Measurements from ENCODE around the gene THRSP. TPM values are rescaled to one million over a fixed set of nuclear protein-coding genes. Genes with fewer than 3 reads are reported as not detected.

Gene THRSP
- total RNA-seq, 1 donor from 2014 or later = not detected

DNA sequence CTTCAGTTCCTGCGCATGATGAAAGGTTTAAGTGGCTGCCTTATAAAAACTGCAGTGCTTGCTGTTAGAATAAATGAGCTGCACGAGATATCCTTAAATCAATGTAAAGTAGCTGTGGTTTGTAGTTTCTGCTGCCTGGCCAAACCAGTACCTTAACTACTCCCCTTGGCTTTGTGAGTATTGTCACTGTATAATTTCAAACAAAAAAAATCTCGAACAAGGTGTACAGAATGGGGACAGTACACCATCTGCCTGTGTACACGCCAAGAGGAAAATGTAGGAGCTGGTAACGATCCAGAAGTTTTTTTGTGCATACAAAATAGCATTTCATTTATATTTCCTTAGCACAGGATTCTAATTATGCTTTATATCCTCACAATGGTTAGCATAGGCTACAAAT lies 36.6 kb downstream of the THRSP start:
- no peaks in the 10 kb centered on the region for H3K9me3 Mint-ChIP-seq (ENCODE audit: unreplicated experiment)
- peaks cover 14% of the 10 kb centered on the region for H3K4me1 Mint-ChIP-seq (ENCODE audit: unreplicated experiment)
- H3K27me3 Mint-ChIP-seq (ENCODE audit: unreplicated experiment) = no peaks in the 10 kb centered on the region
- H3K27ac Mint-ChIP-seq (ENCODE audit: unreplicated experiment) = no peak overlapping the region
- peaks cover 14% of the 10 kb centered on the region for H3K36me3 Mint-ChIP-seq (ENCODE audit: unreplicated experiment)
- no peak for DNase-seq (ENCODE audit: extremely low spot score, unreplicated experiment)
- H3K4me3 Mint-ChIP-seq (ENCODE audit: unreplicated experiment) = no peak overlapping the region
- TF ChIP-seq, protein P1, sequence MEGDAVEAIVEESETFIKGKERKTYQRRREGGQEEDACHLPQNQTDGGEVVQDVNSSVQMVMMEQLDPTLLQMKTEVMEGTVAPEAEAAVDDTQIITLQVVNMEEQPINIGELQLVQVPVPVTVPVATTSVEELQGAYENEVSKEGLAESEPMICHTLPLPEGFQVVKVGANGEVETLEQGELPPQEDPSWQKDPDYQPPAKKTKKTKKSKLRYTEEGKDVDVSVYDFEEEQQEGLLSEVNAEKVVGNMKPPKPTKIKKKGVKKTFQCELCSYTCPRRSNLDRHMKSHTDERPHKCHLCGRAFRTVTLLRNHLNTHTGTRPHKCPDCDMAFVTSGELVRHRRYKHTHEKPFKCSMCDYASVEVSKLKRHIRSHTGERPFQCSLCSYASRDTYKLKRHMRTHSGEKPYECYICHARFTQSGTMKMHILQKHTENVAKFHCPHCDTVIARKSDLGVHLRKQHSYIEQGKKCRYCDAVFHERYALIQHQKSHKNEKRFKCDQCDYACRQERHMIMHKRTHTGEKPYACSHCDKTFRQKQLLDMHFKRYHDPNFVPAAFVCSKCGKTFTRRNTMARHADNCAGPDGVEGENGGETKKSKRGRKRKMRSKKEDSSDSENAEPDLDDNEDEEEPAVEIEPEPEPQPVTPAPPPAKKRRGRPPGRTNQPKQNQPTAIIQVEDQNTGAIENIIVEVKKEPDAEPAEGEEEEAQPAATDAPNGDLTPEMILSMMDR (IDR thresholded peaks at IDR 0.05) = no peak

DNA sequence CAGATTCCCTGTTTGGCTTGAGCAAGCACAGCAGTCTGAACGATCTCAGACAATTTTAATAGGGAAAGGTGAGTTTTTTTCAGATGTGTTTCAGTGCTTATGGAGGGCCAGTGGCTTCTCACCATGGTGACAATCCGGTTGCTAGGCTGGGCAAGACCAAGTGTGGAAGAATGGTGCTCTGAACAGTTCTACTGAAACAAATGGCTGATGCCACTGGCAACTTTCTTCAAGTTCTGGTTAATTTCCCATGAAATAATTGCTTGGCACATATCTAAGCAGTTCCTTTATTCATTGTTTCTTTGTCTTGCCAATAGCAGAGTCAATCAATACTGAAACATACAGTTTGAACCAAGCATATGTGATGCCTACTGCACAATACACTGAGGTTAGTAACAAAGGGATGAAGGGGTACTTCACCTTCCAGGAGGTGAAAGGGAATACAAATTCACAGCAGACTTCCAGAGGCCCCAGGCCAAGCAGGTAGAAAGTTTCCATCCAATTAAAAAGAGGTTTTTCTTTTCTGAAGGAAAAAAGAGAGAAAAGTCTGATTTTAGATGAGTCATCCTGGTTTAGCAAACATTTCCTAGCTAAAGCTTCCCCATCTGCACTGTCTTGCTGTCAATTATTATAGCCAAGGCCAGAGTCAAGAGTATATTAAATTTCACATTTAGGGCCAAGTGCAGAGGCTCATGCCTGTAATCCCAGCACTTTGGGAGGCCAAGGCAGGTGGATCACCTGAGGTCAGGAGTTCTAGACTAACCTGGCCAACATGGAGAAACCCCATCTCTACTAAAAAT lies 37.2 kb downstream of the THRSP start:
- no peak for DNase-seq (ENCODE audit: extremely low spot score, unreplicated experiment)
- H3K4me3 Mint-ChIP-seq (ENCODE audit: unreplicated experiment) = no peak overlapping the region
- peaks cover 17% of the 10 kb centered on the region for H3K36me3 Mint-ChIP-seq (ENCODE audit: unreplicated experiment)
- H3K4me1 Mint-ChIP-seq (ENCODE audit: unreplicated experiment) = peaks cover 12% of the 10 kb centered on the region
- TF ChIP-seq, protein P1 (IDR thresholded peaks at IDR 0.05) = no peak
- no peaks in the 10 kb centered on the region for H3K9me3 Mint-ChIP-seq (ENCODE audit: unreplicated experiment)
- no peak overlapping the region for H3K27ac Mint-ChIP-seq (ENCODE audit: unreplicated experiment)
- H3K27me3 Mint-ChIP-seq (ENCODE audit: unreplicated experiment) = no peaks in the 10 kb centered on the region

DNA sequence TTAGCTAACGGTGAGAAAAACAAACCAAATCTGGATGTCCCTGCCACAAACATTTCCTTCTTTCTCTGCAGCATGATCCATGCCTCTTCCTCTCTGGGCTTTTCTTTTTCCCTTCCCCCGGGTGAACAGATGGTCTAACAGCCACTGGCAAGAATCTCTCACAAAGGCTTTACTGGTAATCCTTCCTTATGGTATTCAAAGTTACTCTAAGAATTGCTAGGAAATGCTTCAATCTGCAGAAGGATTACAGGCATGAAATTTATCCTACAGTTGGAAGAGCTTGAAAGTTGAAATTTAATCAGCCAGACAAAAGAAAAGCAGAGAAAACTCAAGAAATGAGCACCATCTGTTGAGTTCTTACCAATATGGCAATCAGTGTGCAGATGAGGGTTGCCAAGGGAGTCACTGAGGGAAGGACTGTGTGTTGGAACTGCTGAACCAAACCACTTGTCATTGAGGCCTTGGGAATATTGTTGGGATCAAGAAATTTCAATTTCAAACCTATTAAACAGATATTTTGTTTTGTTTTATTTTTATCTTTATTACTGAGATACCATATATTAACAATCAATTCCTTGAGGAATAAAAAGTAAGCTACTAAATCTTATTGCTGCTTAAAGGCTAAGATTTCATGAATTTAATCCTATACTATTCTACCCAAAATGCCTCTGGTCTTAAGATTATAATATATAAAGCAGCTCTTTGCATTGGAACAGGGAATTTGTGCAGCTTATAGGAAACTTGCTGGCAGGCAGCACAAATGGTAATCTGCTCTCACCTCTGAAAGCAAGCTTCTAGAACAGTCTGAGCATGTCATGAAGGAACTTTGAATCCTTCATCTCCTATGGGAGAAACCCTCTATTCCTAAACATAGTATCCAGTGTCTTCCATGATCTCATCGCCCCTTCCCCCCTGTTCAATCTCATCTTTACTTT lies 45.7 kb downstream of the THRSP start:
- peaks cover 16% of the 10 kb centered on the region for H3K36me3 Mint-ChIP-seq (ENCODE audit: unreplicated experiment)
- no peaks in the 10 kb centered on the region for H3K9me3 Mint-ChIP-seq (ENCODE audit: unreplicated experiment)
- H3K27ac Mint-ChIP-seq (ENCODE audit: unreplicated experiment) = no peak overlapping the region
- H3K4me3 Mint-ChIP-seq (ENCODE audit: unreplicated experiment) = no peak overlapping the region
- peaks cover 3% of the 10 kb centered on the region for H3K4me1 Mint-ChIP-seq (ENCODE audit: unreplicated experiment)
- DNase-seq (ENCODE audit: extremely low spot score, unreplicated experiment) = no peak
- no peaks in the 10 kb centered on the region for H3K27me3 Mint-ChIP-seq (ENCODE audit: unreplicated experiment)
- TF ChIP-seq, protein P1 (IDR thresholded peaks at IDR 0.05) = no peak

DNA sequence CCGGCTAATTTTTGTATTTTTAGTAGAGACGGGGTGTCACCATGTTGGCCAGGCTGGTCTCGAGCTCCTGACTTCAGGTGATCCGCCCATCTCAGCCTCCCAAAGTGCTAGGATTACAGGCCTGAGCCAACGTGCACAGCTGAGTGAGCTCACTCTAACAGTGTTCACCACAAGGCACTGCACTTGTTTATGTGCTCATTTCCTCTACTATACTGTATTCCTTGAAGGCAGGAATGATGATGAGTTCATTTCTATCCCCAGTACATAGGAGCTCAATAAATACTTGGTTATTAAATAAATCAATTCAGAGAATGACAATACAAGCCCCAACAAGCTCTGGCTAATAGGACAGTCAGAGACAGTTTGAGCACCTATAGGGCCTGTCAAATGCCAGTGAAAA lies 46.7 kb downstream of the THRSP start:
- peaks cover 16% of the 10 kb centered on the region for H3K36me3 Mint-ChIP-seq (ENCODE audit: unreplicated experiment)
- H3K27me3 Mint-ChIP-seq (ENCODE audit: unreplicated experiment) = no peaks in the 10 kb centered on the region
- no peaks in the 10 kb centered on the region for H3K9me3 Mint-ChIP-seq (ENCODE audit: unreplicated experiment)
- no peak overlapping the region for H3K4me3 Mint-ChIP-seq (ENCODE audit: unreplicated experiment)
- TF ChIP-seq, protein P1 (IDR thresholded peaks at IDR 0.05) = no peak
- H3K4me1 Mint-ChIP-seq (ENCODE audit: unreplicated experiment) = no peaks in the 10 kb centered on the region
- H3K27ac Mint-ChIP-seq (ENCODE audit: unreplicated experiment) = no peak overlapping the region
- DNase-seq (ENCODE audit: extremely low spot score, unreplicated experiment) = no peak

DNA sequence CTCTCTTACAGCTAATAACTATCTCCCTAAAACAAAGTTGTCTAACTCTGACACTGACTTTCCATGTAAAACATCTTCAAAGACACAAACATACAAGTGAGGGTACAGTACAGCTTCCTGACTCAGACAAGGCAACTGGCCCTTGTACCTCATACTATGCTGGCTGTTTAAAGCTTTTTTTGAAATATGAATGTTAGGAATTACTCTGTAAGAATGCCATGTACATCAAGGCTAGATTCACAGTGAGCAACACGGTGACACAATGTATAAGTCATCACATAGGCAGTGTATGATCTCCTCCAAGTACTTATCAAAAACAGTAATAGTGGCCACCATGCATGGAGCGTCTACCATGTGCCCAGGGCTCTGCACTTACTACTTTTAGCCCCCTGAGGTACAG lies 47.2 kb downstream of the THRSP start:
- H3K4me1 Mint-ChIP-seq (ENCODE audit: unreplicated experiment) = no peaks in the 10 kb centered on the region
- H3K9me3 Mint-ChIP-seq (ENCODE audit: unreplicated experiment) = no peaks in the 10 kb centered on the region
- no peak for DNase-seq (ENCODE audit: extremely low spot score, unreplicated experiment)
- peaks cover 14% of the 10 kb centered on the region for H3K36me3 Mint-ChIP-seq (ENCODE audit: unreplicated experiment)
- H3K4me3 Mint-ChIP-seq (ENCODE audit: unreplicated experiment) = no peak overlapping the region
- TF ChIP-seq, protein P1 (IDR thresholded peaks at IDR 0.05) = no peak
- H3K27me3 Mint-ChIP-seq (ENCODE audit: unreplicated experiment) = no peaks in the 10 kb centered on the region
- no peak overlapping the region for H3K27ac Mint-ChIP-seq (ENCODE audit: unreplicated experiment)

Measured in osteocyte (in vitro differentiated cells).